ENCODE measurements around the gene PTGDR. TPM values are rescaled to one million over a fixed set of nuclear protein-coding genes. Genes with fewer than 3 reads are reported as not detected.

PTGDR gene, protein sequence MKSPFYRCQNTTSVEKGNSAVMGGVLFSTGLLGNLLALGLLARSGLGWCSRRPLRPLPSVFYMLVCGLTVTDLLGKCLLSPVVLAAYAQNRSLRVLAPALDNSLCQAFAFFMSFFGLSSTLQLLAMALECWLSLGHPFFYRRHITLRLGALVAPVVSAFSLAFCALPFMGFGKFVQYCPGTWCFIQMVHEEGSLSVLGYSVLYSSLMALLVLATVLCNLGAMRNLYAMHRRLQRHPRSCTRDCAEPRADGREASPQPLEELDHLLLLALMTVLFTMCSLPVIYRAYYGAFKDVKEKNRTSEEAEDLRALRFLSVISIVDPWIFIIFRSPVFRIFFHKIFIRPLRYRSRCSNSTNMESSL
- under 0.01 TPM in 1 of 2 replicates, not detected in the other for total RNA-seq

DNA sequence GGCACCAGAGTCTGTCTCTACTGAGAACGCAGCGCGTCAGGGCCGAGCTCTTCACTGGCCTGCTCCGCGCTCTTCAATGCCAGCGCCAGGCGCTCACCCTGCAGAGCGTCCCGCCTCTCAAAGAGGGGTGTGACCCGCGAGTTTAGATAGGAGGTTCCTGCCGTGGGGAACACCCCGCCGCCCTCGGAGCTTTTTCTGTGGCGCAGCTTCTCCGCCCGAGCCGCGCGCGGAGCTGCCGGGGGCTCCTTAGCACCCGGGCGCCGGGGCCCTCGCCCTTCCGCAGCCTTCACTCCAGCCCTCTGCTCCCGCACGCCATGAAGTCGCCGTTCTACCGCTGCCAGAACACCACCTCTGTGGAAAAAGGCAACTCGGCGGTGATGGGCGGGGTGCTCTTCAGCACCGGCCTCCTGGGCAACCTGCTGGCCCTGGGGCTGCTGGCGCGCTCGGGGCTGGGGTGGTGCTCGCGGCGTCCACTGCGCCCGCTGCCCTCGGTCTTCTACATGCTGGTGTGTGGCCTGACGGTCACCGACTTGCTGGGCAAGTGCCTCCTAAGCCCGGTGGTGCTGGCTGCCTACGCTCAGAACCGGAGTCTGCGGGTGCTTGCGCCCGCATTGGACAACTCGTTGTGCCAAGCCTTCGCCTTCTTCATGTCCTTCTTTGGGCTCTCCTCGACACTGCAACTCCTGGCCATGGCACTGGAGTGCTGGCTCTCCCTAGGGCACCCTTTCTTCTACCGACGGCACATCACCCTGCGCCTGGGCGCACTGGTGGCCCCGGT is at the start of gene PTGDR:
PTGDR (plus strand) TSS at position 198 of the 778 bp plus-strand sequence; CDS start at position 315, 117 bp downstream.

DNA sequence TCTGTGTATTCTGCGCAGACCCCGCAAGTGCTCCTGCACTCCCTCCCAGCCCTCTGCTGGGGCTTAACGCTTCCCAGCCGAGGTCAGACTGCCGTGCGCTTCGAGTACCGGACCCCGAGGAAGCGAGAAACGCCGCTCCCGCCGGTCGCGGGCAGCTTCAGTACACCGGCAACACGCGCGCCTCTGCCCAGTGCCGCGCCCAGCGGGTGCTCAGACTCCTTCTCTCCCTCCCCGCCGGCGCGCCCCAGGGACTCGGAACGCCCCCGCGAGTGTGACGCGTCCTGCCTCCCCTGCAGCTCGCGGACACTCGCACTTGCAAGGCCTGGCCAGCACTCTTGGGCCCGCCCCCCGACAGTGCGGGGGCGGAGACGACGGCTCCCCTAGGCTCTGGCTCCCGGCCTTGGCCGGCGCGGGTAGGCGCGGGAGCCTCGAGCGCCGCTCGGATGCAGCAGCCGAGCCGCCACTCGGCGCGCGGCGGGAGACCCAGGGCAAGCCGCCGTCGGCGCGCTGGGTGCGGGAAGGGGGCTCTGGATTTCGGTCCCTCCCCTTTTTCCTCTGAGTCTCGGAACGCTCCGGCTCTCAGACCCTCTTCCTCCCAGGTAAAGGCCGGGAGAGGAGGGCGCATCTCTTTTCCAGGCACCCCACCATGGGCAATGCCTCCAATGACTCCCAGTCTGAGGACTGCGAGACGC is 46.6 kb downstream of the PTGDR start, which contains the start of gene PTGER2:
PTGER2 (plus strand) TSS at position 410 of the 692 bp plus-strand sequence; CDS start at position 647, 237 bp downstream.

Other genes with a start within 250 kb of the PTGDR start
- gene NID2, start 198.6 kb upstream of the PTGDR start, total RNA-seq = 30.8 and 62.4 TPM in 2 replicates
- gene PTGER2, start 46.6 kb downstream of the PTGDR start, total RNA-seq = 0.09 and 0.11 TPM in 2 replicates

Measured in dermis lymphatic vessel endothelial cell (primary cell).